Mesodermal cell (in vitro differentiated cells): ENCODE data around the gene CAMK2A.

Source experiments
- H3K27ac ChIP-seq: 2 replicates; pipeline ENCODE4 v1.7.0; 2013; ENCODE audit warnings: mild to moderate bottlenecking, low read depth, low read length, moderate library complexity; ENCODE audit not compliant: severe bottlenecking
- H3K36me3 ChIP-seq: 2 replicates; pipeline ENCODE4 v1.7.1; 2013; ENCODE audit warnings: mild to moderate bottlenecking, low read length, moderate library complexity; ENCODE audit not compliant: control insufficient read depth, insufficient read depth
- H3K4me1 ChIP-seq: one replicate; pipeline ENCODE4 v1.7.1; 2013; ENCODE audit warnings: mild to moderate bottlenecking, low read length; ENCODE audit not compliant: insufficient read depth, control insufficient read depth, poor library complexity, severe bottlenecking
- H3K4me3 ChIP-seq: 2 replicates; pipeline ENCODE4 v1.7.0; 2013; ENCODE audit warnings: low read length, control low read depth, mild to moderate bottlenecking; ENCODE audit not compliant: insufficient read depth, poor library complexity, severe bottlenecking; ENCODE audit errors: extremely low read depth
- H3K9me3 ChIP-seq: 2 replicates; pipeline ENCODE4 v1.7.1; 2013; ENCODE audit warnings: mild to moderate bottlenecking, low read length, moderate library complexity; ENCODE audit not compliant: control insufficient read depth
- WGBS, 2 experiments: methylation state at CpG; one replicate each; pipeline ENCODE4 v1.1.5; 2013; ENCODE audit warnings: missing lambda C conversion rate in 2 of 2; ENCODE audit not compliant: insufficient coverage in 2 of 2; 5-methylcytosine and 5-hydroxymethylcytosine counted together

Gene CAMK2A

GRCh38 chr5:150244209-150244608 is 45.4 kb downstream of the CAMK2A start:
- WGBS, 2 experiments: 89 to 91% methylated on average over 5 to 6 of the region's 7 CpGs
- Histone ChIP-seq H3K27ac (no peak overlapping the region), H3K4me3 (no peak overlapping the region), H3K4me1 (peaks cover 5% of the 10 kb centered on the region), H3K36me3 (no peaks in the 10 kb centered on the region), H3K9me3 (no peaks in the 10 kb centered on the region)

- Histone ChIP-seq H3K36me3 (no peaks in the 10 kb centered on the region), H3K4me1 (peaks cover 5% of the 10 kb centered on the region), H3K4me3 (no peak overlapping the region), H3K27ac (no peak overlapping the region), H3K9me3 (no peaks in the 10 kb centered on the region)
- 100% methylated on average over 2 of the region's 4 CpGs; no CpG with 5 or more reads in 1 of the 2 experiments for WGBS, 2 experiments
Measured at GRCh38 chr5:150243590-150243989, 46.0 kb downstream of the CAMK2A start.

GRCh38 chr5:150242251-150242894 is 47.2 kb downstream of the CAMK2A start:
- Histone ChIP-seq H3K36me3 (no peaks in the 10 kb centered on the region), H3K9me3 (no peaks in the 10 kb centered on the region), H3K27ac (no peak overlapping the region), H3K4me3 (no peak overlapping the region), H3K4me1 (peaks cover 5% of the 10 kb centered on the region)
- 84 to 97% methylated on average over 5 to 8 of the region's 11 CpGs for WGBS, 2 experiments

- Histone ChIP-seq H3K27ac (no peak overlapping the region), H3K4me3 (no peak overlapping the region), H3K36me3 (no peaks in the 10 kb centered on the region), H3K9me3 (no peaks in the 10 kb centered on the region), H3K4me1 (peaks cover 5% of the 10 kb centered on the region)
- whole genome bisulfite sequencing, 2 experiments: 72 to 77% methylated on average over 8 to 14 of the region's 14 CpGs
Measured at GRCh38 chr5:150241298-150242160, 48.0 kb downstream of the CAMK2A start.

- Histone ChIP-seq H3K36me3 (no peaks in the 10 kb centered on the region), H3K9me3 (no peaks in the 10 kb centered on the region), H3K4me3 (no peak overlapping the region), H3K4me1 (no peaks in the 10 kb centered on the region), H3K27ac (no peak overlapping the region)
- 92 to 93% methylated on average over 6 to 7 of the region's 7 CpGs for WGBS, 2 experiments
Measured at GRCh38 chr5:150239794-150240122, 49.8 kb downstream of the CAMK2A start.

GRCh38 chr5:150239099-150239793 is 50.3 kb downstream of the CAMK2A start:
- H3K36me3 ChIP-seq: no peaks in the 10 kb centered on the region
- H3K27ac ChIP-seq: no peak overlapping the region
- H3K4me1 ChIP-seq: peaks cover 4% of the 10 kb centered on the region
- no peaks in the 10 kb centered on the region for H3K9me3 ChIP-seq
- no peak overlapping the region for H3K4me3 ChIP-seq
- 93 to 97% methylated on average over 18 to 20 of the region's 21 CpGs for WGBS, 2 experiments

GRCh38 chr5:150238646-150239045 is 50.9 kb downstream of the CAMK2A start:
- H3K4me1 ChIP-seq: peaks cover 4% of the 10 kb centered on the region
- H3K4me3 ChIP-seq: no peak overlapping the region
- no peak overlapping the region for H3K27ac ChIP-seq
- no peaks in the 10 kb centered on the region for H3K9me3 ChIP-seq
- WGBS, 2 experiments: 97 to 98% methylated on average over 8 to 10 of the region's 10 CpGs
- H3K36me3 ChIP-seq: no peaks in the 10 kb centered on the region

GRCh38 chr5:150236981-150237754 is 52.4 kb downstream of the CAMK2A start:
- H3K4me3 ChIP-seq: no peak overlapping the region
- peaks cover 4% of the 10 kb centered on the region for H3K4me1 ChIP-seq
- no peaks in the 10 kb centered on the region for H3K36me3 ChIP-seq
- no peak overlapping the region for H3K27ac ChIP-seq
- WGBS, 2 experiments: 91 to 93% methylated on average over 13 of the region's 15 CpGs
- no peaks in the 10 kb centered on the region for H3K9me3 ChIP-seq

GRCh38 chr5:150236313-150236712 is 53.3 kb downstream of the CAMK2A start:
- H3K4me1 ChIP-seq: peaks cover 4% of the 10 kb centered on the region
- 100% methylated on average over 1 of the region's 2 CpGs; no CpG with 5 or more reads in 1 of the 2 experiments for WGBS, 2 experiments
- H3K27ac ChIP-seq: no peak overlapping the region
- no peaks in the 10 kb centered on the region for H3K9me3 ChIP-seq
- H3K4me3 ChIP-seq: no peak overlapping the region
- H3K36me3 ChIP-seq: no peaks in the 10 kb centered on the region

- peaks cover 4% of the 10 kb centered on the region for H3K4me1 ChIP-seq
- no peaks in the 10 kb centered on the region for H3K36me3 ChIP-seq
- 80 to 93% methylated on average over 2 to 4 of the region's 5 CpGs for WGBS, 2 experiments
- no peaks in the 10 kb centered on the region for H3K9me3 ChIP-seq
- H3K27ac ChIP-seq: no peak overlapping the region
- H3K4me3 ChIP-seq: no peak overlapping the region
Measured at GRCh38 chr5:150235500-150235854, 54.1 kb downstream of the CAMK2A start.
